ENCODE data around the gene FGR.

DNA sequence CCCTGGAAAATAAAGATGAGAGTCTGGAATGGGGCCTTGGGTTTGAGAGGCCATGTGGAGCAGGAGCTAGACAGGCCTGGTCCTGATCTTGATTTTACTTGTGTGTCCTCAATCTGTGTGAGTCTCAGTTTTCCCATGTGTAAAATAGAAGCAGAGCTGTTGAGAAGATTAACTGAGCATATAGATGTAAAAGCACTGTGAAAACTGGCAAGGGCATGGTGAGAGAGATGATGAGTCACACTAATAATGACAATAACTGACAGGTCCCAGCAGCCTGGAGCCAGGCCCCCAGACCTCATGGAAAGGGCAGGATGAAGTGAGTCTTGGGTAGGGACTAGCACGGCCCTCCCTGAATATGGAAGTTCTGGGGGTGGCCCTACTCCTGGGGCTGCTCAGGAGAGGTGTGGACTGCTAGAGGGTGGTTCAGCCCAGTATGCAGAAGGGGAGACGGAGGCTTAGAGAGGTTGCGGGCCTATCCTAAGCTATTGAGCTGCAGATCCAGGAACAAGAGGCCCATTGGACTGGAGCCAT, 28.2 kb downstream of the FGR start:
- TF ChIP-seq, protein P1, sequence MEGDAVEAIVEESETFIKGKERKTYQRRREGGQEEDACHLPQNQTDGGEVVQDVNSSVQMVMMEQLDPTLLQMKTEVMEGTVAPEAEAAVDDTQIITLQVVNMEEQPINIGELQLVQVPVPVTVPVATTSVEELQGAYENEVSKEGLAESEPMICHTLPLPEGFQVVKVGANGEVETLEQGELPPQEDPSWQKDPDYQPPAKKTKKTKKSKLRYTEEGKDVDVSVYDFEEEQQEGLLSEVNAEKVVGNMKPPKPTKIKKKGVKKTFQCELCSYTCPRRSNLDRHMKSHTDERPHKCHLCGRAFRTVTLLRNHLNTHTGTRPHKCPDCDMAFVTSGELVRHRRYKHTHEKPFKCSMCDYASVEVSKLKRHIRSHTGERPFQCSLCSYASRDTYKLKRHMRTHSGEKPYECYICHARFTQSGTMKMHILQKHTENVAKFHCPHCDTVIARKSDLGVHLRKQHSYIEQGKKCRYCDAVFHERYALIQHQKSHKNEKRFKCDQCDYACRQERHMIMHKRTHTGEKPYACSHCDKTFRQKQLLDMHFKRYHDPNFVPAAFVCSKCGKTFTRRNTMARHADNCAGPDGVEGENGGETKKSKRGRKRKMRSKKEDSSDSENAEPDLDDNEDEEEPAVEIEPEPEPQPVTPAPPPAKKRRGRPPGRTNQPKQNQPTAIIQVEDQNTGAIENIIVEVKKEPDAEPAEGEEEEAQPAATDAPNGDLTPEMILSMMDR (conservative IDR thresholded peaks at IDR 0.05 in 1 of 2, IDR thresholded peaks at IDR 0.05 in 1 of 2; ENCODE audit: extremely low read depth in 1 of 2, insufficient read depth in 1 of 2, low read depth in 1 of 2, low read length in 2 of 2): no peak
- no peak for TF ChIP-seq EZH2 (IDR thresholded peaks at IDR 0.05; ENCODE audit: borderline replicate concordance, low read length)
